ENCODE data around the gene PLIN4. TPM values are rescaled to one million over a fixed set of nuclear protein-coding genes. Genes with fewer than 3 reads are reported as not detected.
"Not testable (repeated sequence)": the region's sequence is repeated elsewhere in the genome, so short reads cannot be mapped to it uniquely, and the experiment has no call there.

The PLIN4 gene, protein sequence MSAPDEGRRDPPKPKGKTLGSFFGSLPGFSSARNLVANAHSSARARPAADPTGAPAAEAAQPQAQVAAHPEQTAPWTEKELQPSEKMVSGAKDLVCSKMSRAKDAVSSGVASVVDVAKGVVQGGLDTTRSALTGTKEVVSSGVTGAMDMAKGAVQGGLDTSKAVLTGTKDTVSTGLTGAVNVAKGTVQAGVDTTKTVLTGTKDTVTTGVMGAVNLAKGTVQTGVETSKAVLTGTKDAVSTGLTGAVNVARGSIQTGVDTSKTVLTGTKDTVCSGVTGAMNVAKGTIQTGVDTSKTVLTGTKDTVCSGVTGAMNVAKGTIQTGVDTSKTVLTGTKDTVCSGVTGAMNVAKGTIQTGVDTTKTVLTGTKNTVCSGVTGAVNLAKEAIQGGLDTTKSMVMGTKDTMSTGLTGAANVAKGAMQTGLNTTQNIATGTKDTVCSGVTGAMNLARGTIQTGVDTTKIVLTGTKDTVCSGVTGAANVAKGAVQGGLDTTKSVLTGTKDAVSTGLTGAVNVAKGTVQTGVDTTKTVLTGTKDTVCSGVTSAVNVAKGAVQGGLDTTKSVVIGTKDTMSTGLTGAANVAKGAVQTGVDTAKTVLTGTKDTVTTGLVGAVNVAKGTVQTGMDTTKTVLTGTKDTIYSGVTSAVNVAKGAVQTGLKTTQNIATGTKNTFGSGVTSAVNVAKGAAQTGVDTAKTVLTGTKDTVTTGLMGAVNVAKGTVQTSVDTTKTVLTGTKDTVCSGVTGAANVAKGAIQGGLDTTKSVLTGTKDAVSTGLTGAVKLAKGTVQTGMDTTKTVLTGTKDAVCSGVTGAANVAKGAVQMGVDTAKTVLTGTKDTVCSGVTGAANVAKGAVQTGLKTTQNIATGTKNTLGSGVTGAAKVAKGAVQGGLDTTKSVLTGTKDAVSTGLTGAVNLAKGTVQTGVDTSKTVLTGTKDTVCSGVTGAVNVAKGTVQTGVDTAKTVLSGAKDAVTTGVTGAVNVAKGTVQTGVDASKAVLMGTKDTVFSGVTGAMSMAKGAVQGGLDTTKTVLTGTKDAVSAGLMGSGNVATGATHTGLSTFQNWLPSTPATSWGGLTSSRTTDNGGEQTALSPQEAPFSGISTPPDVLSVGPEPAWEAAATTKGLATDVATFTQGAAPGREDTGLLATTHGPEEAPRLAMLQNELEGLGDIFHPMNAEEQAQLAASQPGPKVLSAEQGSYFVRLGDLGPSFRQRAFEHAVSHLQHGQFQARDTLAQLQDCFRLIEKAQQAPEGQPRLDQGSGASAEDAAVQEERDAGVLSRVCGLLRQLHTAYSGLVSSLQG (N-terminal part only)
- not detected for total RNA-seq

DNA sequence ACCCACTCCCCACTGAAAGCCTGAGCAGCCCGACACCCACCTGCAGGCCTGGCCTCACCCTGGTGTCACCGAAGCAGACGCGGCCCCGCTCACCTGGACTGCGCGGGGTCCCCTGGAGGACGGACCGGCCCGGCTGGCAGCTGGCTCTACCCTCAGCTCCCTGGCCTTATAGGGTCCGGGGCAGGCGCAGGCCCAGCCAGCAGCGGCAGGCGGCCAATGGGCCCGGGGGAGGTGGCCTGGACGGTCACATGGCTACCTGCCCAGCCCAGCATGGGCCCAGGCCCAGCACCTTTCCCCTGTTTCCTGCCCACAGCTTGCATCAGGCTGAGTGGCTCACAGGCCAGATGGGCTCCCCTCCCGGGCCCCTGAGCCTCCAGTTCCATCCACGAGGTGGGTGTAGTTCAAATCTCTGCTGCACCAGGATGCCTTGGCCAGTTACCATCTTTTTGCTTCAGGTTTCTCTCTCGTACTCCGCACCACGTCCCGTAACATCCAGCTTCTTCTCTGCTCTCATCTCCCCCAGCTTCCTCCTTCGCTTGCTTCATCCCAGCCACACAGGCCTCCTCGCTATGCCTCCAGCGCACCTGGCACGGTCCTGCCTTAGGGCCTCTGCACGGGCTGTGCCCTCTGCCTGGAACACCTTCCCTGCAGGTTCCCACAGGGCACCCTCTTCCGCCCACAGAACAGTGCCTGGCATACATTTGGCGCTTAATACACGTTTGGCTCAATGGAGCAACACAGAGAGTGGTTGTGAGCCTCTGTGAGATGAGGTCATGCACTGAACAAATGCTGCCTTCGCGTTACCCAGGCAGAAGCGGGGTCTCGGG, at the start of gene PLIN4:
Gene PLIN4 (minus strand): TSS at position 142 of the 827 bp plus-strand sequence. CDS start 214 bp downstream, outside the sequence.
- H3K4me3 Mint-ChIP-seq: no peak within 1 kb of the TSS
- no peaks in the 10 kb centered on the region for H3K36me3 Mint-ChIP-seq (ENCODE audit: low read depth)
- H3K4me1 Mint-ChIP-seq (ENCODE audit: low read depth): no peaks in the 10 kb centered on the region
- intact Hi-C loops (cut with micrococcal nuclease): no loop called here
- no peaks in the 10 kb centered on the region for H3K9me3 Mint-ChIP-seq
- CTCF ChIA-PET: no interaction called here
- H3K27ac Mint-ChIP-seq: no peak within 1 kb of the TSS
- peaks cover 5% of the 10 kb centered on the region for H3K27me3 Mint-ChIP-seq (ENCODE audit: low read depth)
- no peak for DNase-seq

GRCh38 chr19:4567584-4568071, 49.3 kb upstream of the PLIN4 start:
- H3K4me3 Mint-ChIP-seq: no peak overlapping the region
- H3K27me3 Mint-ChIP-seq (ENCODE audit: low read depth): peaks cover 5% of the 10 kb centered on the region
- no peaks in the 10 kb centered on the region for H3K36me3 Mint-ChIP-seq (ENCODE audit: low read depth)
- DNase-seq: peak; percentile 83
- H3K4me1 Mint-ChIP-seq (ENCODE audit: low read depth): no peaks in the 10 kb centered on the region
- CTCF ChIA-PET: interaction anchor here (0.6 to 7.0 kb wide), 7 partner anchors 9 to 185 kb away, joined by 3 to 70 read pairs (median 4); no protein-coding TSS in a partner anchor
- intact Hi-C loops (cut with micrococcal nuclease): loop anchor here (1.0 kb wide), 1 partner anchor 69 kb away; no protein-coding TSS in a partner anchor
- H3K27ac Mint-ChIP-seq: no peak overlapping the region
- H3K9me3 Mint-ChIP-seq: no peaks in the 10 kb centered on the region

DNA sequence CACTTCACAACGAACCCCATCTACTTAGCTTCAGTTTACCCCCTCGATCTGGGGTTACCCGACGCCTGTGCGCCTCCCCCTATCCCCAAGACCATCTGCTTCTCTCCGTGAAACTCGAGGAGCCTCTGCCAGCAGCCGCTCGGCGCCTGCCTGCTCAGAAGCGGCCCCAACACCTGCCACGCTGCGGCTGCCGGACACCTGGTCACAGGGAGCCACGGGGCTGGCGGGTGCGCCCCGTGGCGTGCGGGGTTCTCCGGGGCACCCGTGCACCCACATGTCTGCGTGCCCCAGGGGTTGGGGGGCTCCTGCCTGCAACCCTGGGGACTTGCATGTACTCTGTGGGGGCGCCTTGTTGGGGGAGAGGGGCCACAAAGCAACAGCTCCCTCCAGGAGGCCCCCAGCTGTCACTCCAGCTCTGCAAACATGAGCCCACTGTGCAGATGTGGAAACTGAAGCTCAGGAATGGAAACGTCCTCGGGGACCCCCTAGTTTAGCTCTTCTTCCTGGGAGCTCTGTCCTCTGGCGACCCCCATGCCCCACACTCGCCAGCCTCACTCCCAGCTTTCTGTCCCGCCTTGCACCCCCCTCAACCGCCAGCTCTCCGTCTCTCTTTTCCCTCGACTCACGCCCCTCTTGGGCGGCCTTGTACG, 48.2 kb upstream of the PLIN4 start:
- intact Hi-C loops (cut with micrococcal nuclease): loop anchor here (1.0 kb wide), 1 partner anchor 70 kb away; no protein-coding TSS in a partner anchor
- Mint-ChIP-seq H3K27ac (no peak overlapping the region), H3K4me3 (no peak overlapping the region), H3K36me3 (ENCODE audit: low read depth) (no peaks in the 10 kb centered on the region), H3K9me3 (no peaks in the 10 kb centered on the region), H3K27me3 (ENCODE audit: low read depth) (peaks cover 3% of the 10 kb centered on the region), H3K4me1 (ENCODE audit: low read depth) (no peaks in the 10 kb centered on the region)
- CTCF ChIA-PET: interaction anchor here (0.5 to 7.0 kb wide), 9 partner anchors 10 to 999 kb away, joined by 3 to 70 read pairs (median 3); no protein-coding TSS in a partner anchor
- DNase-seq: no peak

GRCh38 chr19:4563562-4563961, 45.3 kb upstream of the PLIN4 start:
- H3K4me1 Mint-ChIP-seq (ENCODE audit: low read depth); H3K36me3 Mint-ChIP-seq (ENCODE audit: low read depth); H3K27me3 Mint-ChIP-seq (ENCODE audit: low read depth); H3K9me3 Mint-ChIP-seq; H3K4me3 Mint-ChIP-seq; DNase-seq; H3K27ac Mint-ChIP-seq; intact Hi-C loops (cut with micrococcal nuclease); CTCF ChIA-PET: not testable (repeated sequence)

GRCh38 chr19:4562085-4562484, 43.8 kb upstream of the PLIN4 start:
- H3K36me3 Mint-ChIP-seq (ENCODE audit: low read depth); H3K9me3 Mint-ChIP-seq; intact Hi-C loops (cut with micrococcal nuclease); DNase-seq; H3K4me1 Mint-ChIP-seq (ENCODE audit: low read depth); H3K27ac Mint-ChIP-seq; H3K4me3 Mint-ChIP-seq; H3K27me3 Mint-ChIP-seq (ENCODE audit: low read depth): not testable (repeated sequence)
- CTCF ChIA-PET: interaction anchor here (0.6 to 0.7 kb wide), 2 partner anchors 109 to 247 kb away, joined by 4 to 5 read pairs; no protein-coding TSS in a partner anchor

- no peaks in the 10 kb centered on the region for H3K36me3 Mint-ChIP-seq (ENCODE audit: low read depth)
Observed at GRCh38 chr19:4559569-4559968, 41.3 kb upstream of the PLIN4 start, which contains the start of gene SEMA6B. TSS of gene SEMA6B (minus strand) at chr19:4559684. CDS start at chr19:4558457, 1,227 bp downstream.

DNA sequence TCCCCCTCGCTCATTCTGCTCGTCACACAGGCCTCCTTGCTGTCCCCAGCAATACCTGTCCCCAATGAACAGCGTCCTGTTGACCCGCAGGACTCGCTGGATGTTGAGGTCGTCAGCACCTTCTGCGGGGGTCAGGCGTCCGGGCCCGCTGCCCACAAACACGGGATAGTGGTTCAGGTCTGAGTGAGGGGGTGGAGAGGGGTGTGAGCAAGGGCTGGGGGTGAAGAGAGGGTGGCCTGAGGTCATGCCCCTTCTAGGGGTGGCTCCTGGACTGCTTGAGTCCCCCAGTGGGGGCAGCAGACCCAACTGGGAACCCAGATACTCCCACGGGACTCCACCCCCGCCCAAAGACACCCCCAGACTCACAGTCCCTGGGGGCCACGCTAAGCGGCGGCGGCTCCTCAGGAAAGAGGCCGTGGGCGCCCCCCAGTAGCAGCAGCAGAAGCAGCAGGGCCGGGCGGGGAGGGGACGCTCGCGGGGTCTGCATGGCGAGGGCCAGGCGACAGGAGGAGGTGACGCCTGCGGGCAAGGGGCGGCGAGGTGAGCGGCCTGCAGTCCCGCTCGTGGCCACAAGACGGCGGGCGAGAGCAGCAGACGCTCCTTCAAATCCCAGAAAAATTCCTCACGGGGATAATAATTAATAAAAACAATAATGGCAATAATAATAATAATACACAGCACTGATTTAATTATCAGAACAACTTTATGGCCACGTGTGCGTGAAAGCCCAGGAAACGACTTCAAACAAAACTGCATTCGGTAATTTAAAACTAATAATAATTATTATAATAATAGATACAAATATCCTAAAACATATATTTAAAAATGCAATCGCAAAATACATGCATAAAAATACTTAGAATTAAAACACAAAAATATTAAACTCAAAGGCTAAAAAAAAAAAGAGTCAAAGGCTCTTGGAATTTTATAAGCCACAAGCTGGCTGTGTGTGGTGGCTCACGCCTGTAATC, 40.0 kb upstream of the PLIN4 start:
- Mint-ChIP-seq H3K9me3 (no peaks in the 10 kb centered on the region), H3K36me3 (ENCODE audit: low read depth) (no peaks in the 10 kb centered on the region), H3K27ac (no peak overlapping the region), H3K4me3 (no peak overlapping the region), H3K4me1 (ENCODE audit: low read depth) (no peaks in the 10 kb centered on the region), H3K27me3 (ENCODE audit: low read depth) (no peaks in the 10 kb centered on the region)
- CTCF ChIA-PET: interaction anchor here (0.6 to 2.2 kb wide), 6 partner anchors 20 to 431 kb away, joined by 3 to 11 read pairs (median 4); no protein-coding TSS in a partner anchor
- peak; percentile 37 for DNase-seq
- intact Hi-C loops (cut with micrococcal nuclease): loop anchor here (10.0 kb wide), 1 partner anchor 237 kb away; the partner anchor contains the start of gene FEM1A

More at GRCh38 chr19:4559569-4559968, 41.3 kb upstream of the PLIN4 start, which contains the start of gene SEMA6B:
- Mint-ChIP-seq H3K27ac (no peak within 1 kb of the TSS), H3K4me1 (ENCODE audit: low read depth) (no peaks in the 10 kb centered on the region), H3K27me3 (ENCODE audit: low read depth) (no peaks in the 10 kb centered on the region), H3K4me3 (no peak within 1 kb of the TSS), H3K9me3 (no peaks in the 10 kb centered on the region)
- intact Hi-C loops (cut with micrococcal nuclease): loop anchor here (10.0 kb wide), 1 partner anchor 235 kb away; the partner anchor contains the start of gene FEM1A
- DNase-seq: no peak
- CTCF ChIA-PET: interaction anchor here (1.4 to 2.2 kb wide), 2 partner anchors 19 to 77 kb away, joined by 5 to 11 read pairs; no protein-coding TSS in a partner anchor

GRCh38 chr19:4557144-4557970, 39.1 kb upstream of the PLIN4 start:
- Mint-ChIP-seq H3K27me3 (ENCODE audit: low read depth) (no peaks in the 10 kb centered on the region), H3K9me3 (no peaks in the 10 kb centered on the region), H3K36me3 (ENCODE audit: low read depth) (no peaks in the 10 kb centered on the region), H3K27ac (no peak overlapping the region), H3K4me1 (ENCODE audit: low read depth) (no peaks in the 10 kb centered on the region), H3K4me3 (no peak overlapping the region)
- CTCF ChIA-PET: interaction anchor here (0.7 kb wide), 1 partner anchor 75 kb away, joined by 3 read pairs; no protein-coding TSS in a partner anchor
- intact Hi-C loops (cut with micrococcal nuclease): loop anchor here (10.0 kb wide), 1 partner anchor 237 kb away; the partner anchor contains the start of gene FEM1A
- peak; percentile 49 for DNase-seq

DNA sequence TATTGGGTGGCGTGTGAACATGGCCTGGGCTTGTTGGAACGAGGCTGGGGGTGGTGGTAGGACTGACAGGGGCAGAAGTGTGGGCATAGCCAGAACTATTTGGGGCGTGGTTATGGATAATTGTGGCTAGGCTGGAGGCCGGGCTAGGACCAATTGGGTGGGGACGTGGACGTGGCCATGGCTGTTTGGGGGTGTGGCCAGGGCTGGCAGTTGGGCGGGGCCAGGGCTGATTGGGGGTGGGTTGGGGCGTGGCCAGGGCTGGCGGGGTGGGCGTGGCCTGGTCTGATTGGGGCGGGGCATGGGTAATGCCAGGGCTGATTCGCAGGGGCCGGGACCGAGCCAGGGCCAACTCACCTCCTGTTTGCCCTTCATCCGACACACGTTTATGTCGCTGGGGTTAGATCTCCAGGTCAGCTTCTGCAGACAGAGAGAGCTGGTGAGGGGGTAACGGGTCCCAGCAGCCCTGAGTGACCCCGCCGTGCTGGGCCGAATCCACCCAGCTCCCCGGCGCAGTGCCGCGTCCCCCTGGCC, 38.4 kb upstream of the PLIN4 start:
- peaks cover 3% of the 10 kb centered on the region for H3K27me3 Mint-ChIP-seq (ENCODE audit: low read depth)
- CTCF ChIA-PET: interaction anchor here (0.7 kb wide), 1 partner anchor 75 kb away, joined by 3 read pairs; no protein-coding TSS in a partner anchor
- H3K4me1 Mint-ChIP-seq (ENCODE audit: low read depth): no peaks in the 10 kb centered on the region
- H3K9me3 Mint-ChIP-seq: no peaks in the 10 kb centered on the region
- DNase-seq: no peak
- H3K36me3 Mint-ChIP-seq (ENCODE audit: low read depth): no peaks in the 10 kb centered on the region
- intact Hi-C loops (cut with micrococcal nuclease): loop anchor here (10.0 kb wide), 1 partner anchor 238 kb away; the partner anchor contains the start of gene FEM1A
- no peak overlapping the region for H3K4me3 Mint-ChIP-seq
- H3K27ac Mint-ChIP-seq: no peak overlapping the region
